NCI-H2171 (cell line): ENCODE measurements around the gene GMEB2.

ENCODE experiments used
- DNase-seq: peaks from one replicate; lab custom pipeline; 2025; lab: John Stamatoyannopoulos, UW

Gene GMEB2

GRCh38 chr20:63545814-63546213 is 81.1 kb downstream of the GMEB2 start:
- no peak for DNase-seq

DNA sequence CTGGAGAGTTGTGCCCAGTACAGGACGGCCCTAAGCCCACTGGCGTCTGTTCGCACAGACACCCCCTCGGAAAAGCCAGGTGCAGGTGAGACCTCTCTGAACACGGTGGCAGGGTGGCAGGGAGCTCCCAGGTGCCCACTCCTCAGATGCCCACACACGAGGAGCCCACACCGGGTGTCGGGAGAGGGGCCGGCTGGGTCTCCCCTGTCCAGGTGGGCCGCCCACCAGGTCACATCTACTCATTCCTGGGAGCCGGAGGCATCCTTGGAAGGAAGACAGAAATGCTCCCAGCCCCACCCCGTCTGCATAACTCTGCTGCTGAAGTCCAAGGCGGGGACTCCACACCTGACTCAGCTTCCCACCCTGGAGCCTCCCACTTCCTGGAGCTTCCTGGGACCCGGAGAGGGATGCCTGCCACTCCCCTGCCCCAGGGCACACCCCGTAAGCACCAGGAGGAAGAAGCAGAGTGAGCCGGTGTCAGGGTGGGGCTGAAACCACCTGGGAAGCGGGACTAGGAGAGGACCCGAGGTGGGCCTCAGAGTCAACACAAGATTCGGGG is 81.9 kb downstream of the GMEB2 start:
- DNase-seq, result no peak

GRCh38 chr20:63544241-63544957 is 82.5 kb downstream of the GMEB2 start:
- DNase-seq, result no peak

DNA sequence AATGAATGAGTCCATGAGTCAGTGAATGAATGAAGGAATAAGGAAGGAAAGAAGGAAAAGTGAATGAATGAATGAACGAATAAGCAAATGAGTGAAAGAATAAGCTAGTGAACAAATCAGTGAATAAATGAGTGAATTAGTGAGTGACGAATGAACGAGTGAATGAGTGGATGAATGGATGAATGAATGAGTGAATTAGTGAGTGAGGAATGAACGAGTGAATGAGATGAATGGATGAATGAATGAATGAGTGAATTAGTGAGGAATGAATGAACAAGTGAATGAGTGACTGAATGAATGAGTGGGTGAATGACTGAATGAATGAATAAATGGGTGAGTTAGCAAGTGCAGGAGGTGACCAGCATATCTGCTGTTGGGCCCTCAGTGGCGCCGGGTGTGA is 83.2 kb downstream of the GMEB2 start:
- no peak for DNase-seq

- no peak for DNase-seq
These were observed 83.8 kb downstream of the GMEB2 start for GRCh38 chr20:63543131-63543530.

DNA sequence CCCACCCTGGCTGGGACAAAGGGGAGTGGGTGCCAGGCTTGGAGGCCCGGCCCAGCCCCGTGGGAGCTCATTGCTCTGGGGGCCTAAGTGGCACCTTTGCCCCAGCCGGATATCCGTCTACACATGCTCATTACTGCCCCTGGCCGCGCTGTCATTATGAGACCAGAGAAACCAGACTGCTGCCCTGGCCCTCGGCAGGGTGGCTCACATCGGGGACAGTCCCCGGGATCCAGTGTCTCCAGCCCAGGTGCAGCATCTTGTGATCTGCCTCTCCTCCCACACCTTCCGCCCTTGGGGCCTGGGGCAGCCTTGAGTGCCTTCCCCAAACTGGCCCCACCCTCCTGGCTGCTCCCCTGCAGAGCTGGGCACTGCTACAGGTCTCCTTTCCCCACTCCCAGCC is 84.2 kb downstream of the GMEB2 start:
- no peak for DNase-seq

- no peak for DNase-seq
These were observed 84.8 kb downstream of the GMEB2 start for GRCh38 chr20:63542031-63542559.

- DNase-seq, result no peak
These were observed 85.5 kb downstream of the GMEB2 start for GRCh38 chr20:63541371-63541770.

GRCh38 chr20:63540417-63541186 is 86.3 kb downstream of the GMEB2 start:
- DNase-seq, result no peak

DNA sequence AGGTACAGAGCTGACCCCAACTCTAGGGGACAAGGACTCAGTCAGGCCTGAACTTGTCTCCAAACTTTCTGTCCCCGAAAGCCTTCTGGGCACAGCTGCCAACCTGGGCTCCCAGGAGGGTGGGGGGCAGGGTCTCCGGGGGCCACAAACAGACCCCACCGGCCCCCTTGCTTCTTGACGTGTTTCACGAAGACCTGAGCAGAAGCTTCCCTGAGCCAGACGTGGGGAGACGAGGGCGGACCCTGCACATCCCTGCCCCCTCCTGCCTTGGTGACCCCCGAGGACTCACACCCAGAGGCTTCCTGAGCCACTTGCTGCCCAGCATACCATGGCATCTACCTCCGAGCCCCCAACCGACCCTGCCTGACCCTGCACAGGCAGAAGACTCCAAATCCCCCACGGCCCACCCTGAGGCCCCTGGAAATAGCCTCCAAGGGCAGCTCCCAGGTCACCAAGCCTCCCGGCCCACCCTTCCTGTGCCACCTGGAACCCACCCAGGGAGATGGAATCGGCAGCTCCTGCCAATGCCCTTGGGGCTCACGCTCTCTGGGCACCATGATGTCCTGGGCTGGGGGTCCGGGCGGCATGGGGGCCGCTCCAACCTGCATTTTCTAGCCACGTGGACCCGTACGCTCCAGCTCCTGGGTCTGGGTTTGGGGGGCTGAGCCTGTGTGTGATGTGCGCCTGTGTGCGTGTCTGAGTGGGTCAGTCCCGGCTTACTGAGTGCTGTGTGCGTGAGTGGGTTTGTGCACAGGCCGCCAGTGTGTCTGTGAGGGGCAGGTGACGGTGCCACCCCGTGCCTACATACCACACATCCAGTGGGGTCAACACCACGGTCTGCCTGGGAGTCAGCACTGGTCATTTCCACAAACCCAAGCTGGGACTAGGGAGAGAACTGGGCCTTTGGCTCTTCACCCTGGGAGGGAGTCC is 87.2 kb downstream of the GMEB2 start:
- DNase-seq, result no peak

- no peak for DNase-seq
These were observed 87.8 kb downstream of the GMEB2 start for GRCh38 chr20:63539092-63539430.

GRCh38 chr20:63538204-63539091 is 88.5 kb downstream of the GMEB2 start:
- DNase-seq, result peak; percentile 84
